H54 (cell line): ENCODE results near the gene SLFN11.
A peak's percentile ranks its signal among the peaks of the same experiment; 100 is the strongest.
"Not testable (repeated sequence)": the region's sequence is repeated elsewhere in the genome, so short reads cannot be mapped to it uniquely, and the experiment has no call there.

Source experiments
- DNase-seq: peaks from one replicate; pipeline ENCODE4 v3.0.0; 2011; ENCODE audit warnings: low spot score, mixed read lengths; ENCODE audit not compliant: insufficient read length
- FAIRE-seq: peaks from 3 replicates; lab custom pipeline; 2011; peaks lifted over from hg19 to GRCh38; lab: Jason Lieb, UNC
- POLR2A ChIP-seq: IDR thresholded peaks from 2 replicates; pipeline ENCODE4 v1.6.1; 2011; ENCODE audit warnings: low read depth, mild to moderate bottlenecking, low read length

The SLFN11 gene

GRCh38 chr17:35373534-35373983 lies at the start of gene SLFN11:
TSS of gene SLFN11 (minus strand) at chr17:35373621. CDS start at chr17:35363807, 9,814 bp downstream.
- TF ChIP-seq POLR2A = peak; percentile 78
- DNase-seq = peak; percentile 67
- FAIRE-seq = peak; percentile 94

- not testable (repeated sequence) for FAIRE-seq
Observed at GRCh38 chr17:35421069-35421468, 47.6 kb upstream of the SLFN11 start.

GRCh38 chr17:35416659-35417058 lies 43.2 kb upstream of the SLFN11 start:
- no peak for FAIRE-seq
- DNase-seq = no peak
- no peak for TF ChIP-seq POLR2A

More at GRCh38 chr17:35421069-35421468, 47.6 kb upstream of the SLFN11 start:
- not testable (repeated sequence) for DNase-seq

GRCh38 chr17:35414707-35415106 lies 41.3 kb upstream of the SLFN11 start:
- not testable (repeated sequence) for FAIRE-seq, DNase-seq

GRCh38 chr17:35414247-35414646 lies 40.8 kb upstream of the SLFN11 start:
- no peak for TF ChIP-seq POLR2A
- no peak for FAIRE-seq
- no peak for DNase-seq

- no peak for FAIRE-seq
Observed at GRCh38 chr17:35407531-35407930, 34.1 kb upstream of the SLFN11 start.

GRCh38 chr17:35406568-35406967 lies 33.1 kb upstream of the SLFN11 start:
- FAIRE-seq (no peak), DNase-seq (no peak)
- TF ChIP-seq POLR2A = no peak

More at GRCh38 chr17:35407531-35407930, 34.1 kb upstream of the SLFN11 start:
- no peak for TF ChIP-seq POLR2A
- DNase-seq = no peak

- TF ChIP-seq POLR2A = no peak
- no peak for FAIRE-seq
- no peak for DNase-seq
Observed at GRCh38 chr17:35404360-35404759, 30.9 kb upstream of the SLFN11 start.

GRCh38 chr17:35393783-35394182 lies 20.4 kb upstream of the SLFN11 start:
- not testable (repeated sequence) for DNase-seq, FAIRE-seq

GRCh38 chr17:35390663-35391062 lies 17.2 kb upstream of the SLFN11 start:
- DNase-seq (no peak), FAIRE-seq (no peak)
- TF ChIP-seq POLR2A = no peak

- DNase-seq (no peak), FAIRE-seq (no peak)
- no peak for TF ChIP-seq POLR2A
Observed at GRCh38 chr17:35390156-35390555, 16.7 kb upstream of the SLFN11 start.

- FAIRE-seq (no peak), DNase-seq (no peak)
- no peak for TF ChIP-seq POLR2A
Observed at GRCh38 chr17:35387496-35387895, 14.1 kb upstream of the SLFN11 start.

- FAIRE-seq (no peak), DNase-seq (no peak)
- no peak for TF ChIP-seq POLR2A
Observed at GRCh38 chr17:35377706-35378105, 4.3 kb upstream of the SLFN11 start.

GRCh38 chr17:35377068-35377467 lies 3.6 kb upstream of the SLFN11 start:
- no peak for FAIRE-seq
- no peak for DNase-seq
- no peak for TF ChIP-seq POLR2A

GRCh38 chr17:35376245-35376644 lies 2.8 kb upstream of the SLFN11 start:
- FAIRE-seq (peak; percentile 38), DNase-seq (no peak)
- no peak for TF ChIP-seq POLR2A
